Sciatic nerve (tissue), 2 donors: Measurements from ENCODE around the gene ARL17B. TPM values are rescaled to one million over a fixed set of nuclear protein-coding genes. Genes with fewer than 3 reads are reported as not detected.
A peak's percentile ranks its signal among the peaks of the same experiment; 100 is the strongest.
"Not testable (repeated sequence)": the region's sequence is repeated elsewhere in the genome, so short reads cannot be mapped to it uniquely, and the experiment has no call there.

ENCODE experiments used
- ATAC-seq: fragments of 200-7000 bp; cut with Tn5 transposase; one replicate; pipeline ENCODE4 v1.9.1; 2020; ENCODE audit warnings: mild to moderate bottlenecking, moderate library complexity
- DNase-seq: peaks from one replicate; pipeline ENCODE4 v3.0.0-alpha.2; 2020; ENCODE audit warnings: low spot score
- intact Hi-C: fragments of 100-400 bp; cut with DNase I; formaldehyde crosslinking; loops from one replicate; pipeline ENCODE4 v1.14.2; 2022
- total RNA-seq: library from RNA; stranded (reverse); fragmentation: NEBNext Ultra II Directional; extraction: Animal tissue kit (Norgen Biotek cat#: 25700); gene quantifications from one replicate; pipeline ENCODE4 v1.2.1, GENCODE V29; 2021
- donor health status: DM: no; HTN: no; CAD: no.
- donor health status: DM: no; HTN: no; CAD: no.

ARL17B gene
- total RNA-seq: 16.6 TPM

GRCh38 chr17:46361755-46362154, at the start of gene ARL17B:
Gene ARL17B, minus strand, starts transcription at chr17:46361766. Its CDS starts 3,369 bp downstream, at chr17:46358397.
- DNase-seq: peak; percentile 87

DNA sequence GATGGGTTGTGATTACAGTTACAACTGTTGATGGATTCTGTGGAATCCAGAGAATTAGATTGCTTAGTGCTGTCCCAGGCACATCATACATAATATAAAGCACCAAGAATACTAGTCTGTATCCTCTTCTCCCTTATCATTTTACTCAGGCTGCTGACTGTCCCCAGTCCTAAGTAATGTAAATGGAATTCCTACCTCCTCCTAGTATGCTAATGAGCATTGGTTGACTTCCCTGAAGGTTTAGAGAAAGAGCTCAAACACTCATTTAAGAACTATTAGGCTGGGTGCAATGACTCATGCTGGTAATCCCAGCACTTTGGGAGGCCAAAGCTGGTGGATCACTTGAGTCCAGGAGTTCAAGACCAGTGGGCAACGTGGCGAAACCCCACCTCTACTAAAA, 48.3 kb upstream of the ARL17B start:
- ATAC-seq, DNase-seq, intact Hi-C loops: not testable (repeated sequence)

More at GRCh38 chr17:46361755-46362154, at the start of gene ARL17B:
- peak; percentile 100 for ATAC-seq
- intact Hi-C loops: not testable (repeated sequence)

DNA sequence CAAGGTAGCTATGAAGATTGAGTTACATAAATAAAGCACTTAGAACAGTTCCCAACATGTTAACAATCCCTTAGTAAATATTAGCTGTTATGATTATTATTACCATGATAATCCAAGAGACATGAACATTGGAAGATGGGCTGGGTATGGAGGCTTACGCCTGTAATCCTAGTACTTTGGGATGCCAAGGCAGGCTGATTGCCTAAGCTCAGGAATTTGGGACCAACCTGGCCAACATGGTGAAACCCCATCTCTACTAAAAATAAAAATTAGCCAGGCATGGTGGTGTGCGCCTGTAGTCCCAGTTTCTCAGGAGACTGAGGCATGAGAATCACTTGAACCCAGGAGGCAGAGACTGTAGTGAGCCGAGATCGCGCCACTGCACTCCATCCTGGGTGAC, 45.6 kb upstream of the ARL17B start:
- DNase-seq, intact Hi-C loops, ATAC-seq: not testable (repeated sequence)

GRCh38 chr17:46401033-46401787, 39.6 kb upstream of the ARL17B start:
- DNase-seq, intact Hi-C loops, ATAC-seq: not testable (repeated sequence)

DNA sequence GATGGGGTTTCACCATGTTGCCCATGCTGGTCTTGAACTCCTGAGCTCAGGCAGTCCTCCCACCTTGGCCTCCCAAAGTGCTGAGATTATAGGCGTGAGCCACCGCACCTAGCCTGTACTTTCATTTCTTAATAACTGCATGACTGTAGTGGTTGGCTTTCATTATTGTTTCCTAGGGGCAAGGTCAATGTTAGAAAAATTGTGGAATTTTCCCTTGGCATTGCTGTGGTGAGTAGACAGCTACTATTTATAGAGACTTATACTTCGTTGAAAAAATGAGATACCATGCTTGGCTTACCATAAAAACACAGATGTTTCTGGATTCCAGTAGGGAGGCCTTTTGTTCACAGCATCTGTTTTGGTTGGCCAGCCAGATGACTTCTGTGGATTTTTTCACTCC, 39.0 kb upstream of the ARL17B start:
- ATAC-seq, intact Hi-C loops, DNase-seq: not testable (repeated sequence)

- ATAC-seq, DNase-seq, intact Hi-C loops: not testable (repeated sequence)
These were observed 38.4 kb upstream of the ARL17B start for GRCh38 chr17:46399993-46400392.

DNA sequence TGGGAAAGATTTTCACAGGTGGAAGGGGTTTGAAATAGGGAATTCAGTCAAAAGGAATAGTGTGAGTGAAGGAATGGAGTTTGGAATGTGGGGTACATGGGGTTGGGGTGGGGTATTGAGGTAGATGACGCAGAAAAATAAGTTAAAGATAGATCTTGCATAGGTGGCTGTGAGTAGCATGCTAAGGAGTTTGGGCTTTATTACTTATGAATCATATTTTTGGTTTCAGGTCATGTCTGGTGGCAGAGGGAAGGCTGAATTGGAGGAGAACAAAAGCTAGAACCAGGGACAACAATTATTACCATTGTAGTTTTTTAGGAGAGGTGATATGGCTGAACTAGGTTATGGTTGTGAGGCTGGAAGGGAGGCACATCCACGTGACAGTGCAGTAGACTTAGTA, 34.7 kb upstream of the ARL17B start:
- intact Hi-C loops, ATAC-seq, DNase-seq: not testable (repeated sequence)

DNA sequence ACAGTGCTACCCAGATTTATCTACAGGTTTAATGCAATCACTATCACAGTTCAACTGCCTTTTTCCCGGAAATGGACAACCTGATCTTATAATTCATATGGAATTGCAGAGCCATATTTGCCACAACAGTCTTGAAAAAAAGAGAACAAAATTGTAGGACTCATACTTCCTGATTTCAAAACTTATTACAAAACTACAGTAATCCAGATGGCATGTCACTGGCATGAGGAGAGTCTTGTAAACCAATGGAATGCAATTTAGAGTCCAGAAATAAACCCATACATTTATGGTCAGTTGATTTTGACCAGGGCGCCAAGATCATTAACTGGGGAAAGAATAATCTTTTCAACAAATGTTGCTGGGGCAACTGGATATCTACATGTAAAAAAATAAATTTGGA, 32.1 kb upstream of the ARL17B start:
- ATAC-seq, DNase-seq, intact Hi-C loops: not testable (repeated sequence)

DNA sequence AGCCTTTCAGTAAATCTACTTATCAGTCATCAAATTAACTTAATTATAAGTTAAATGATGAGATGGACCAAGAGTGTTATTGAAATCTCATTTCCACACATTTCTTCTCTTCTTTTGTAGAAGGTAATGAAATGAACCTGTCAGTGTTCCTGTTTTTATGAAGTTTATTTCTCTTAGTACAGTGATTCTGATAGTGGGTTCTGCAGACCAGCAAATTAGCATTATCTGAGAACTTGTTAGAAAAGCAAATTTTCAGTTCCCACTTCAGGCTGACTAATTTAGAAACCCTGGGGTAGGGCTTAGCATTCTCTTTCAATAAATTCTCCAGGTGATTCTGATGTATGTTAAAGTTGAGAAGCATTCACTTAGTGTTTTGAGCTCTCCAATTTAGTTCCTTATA, 23.9 kb upstream of the ARL17B start:
- ATAC-seq, DNase-seq, intact Hi-C loops: not testable (repeated sequence)

GRCh38 chr17:46383118-46383517, 21.6 kb upstream of the ARL17B start:
- intact Hi-C loops, DNase-seq, ATAC-seq: not testable (repeated sequence)

- ATAC-seq: peak; percentile 79
- DNase-seq, intact Hi-C loops: not testable (repeated sequence)
These were observed 11.9 kb upstream of the ARL17B start for GRCh38 chr17:46373418-46373817.

- intact Hi-C loops, DNase-seq: not testable (repeated sequence)
These were observed 11.0 kb upstream of the ARL17B start for GRCh38 chr17:46372236-46373229.

GRCh38 chr17:46367520-46367919, 6.0 kb upstream of the ARL17B start:
- ATAC-seq, DNase-seq, intact Hi-C loops: not testable (repeated sequence)

More at GRCh38 chr17:46372236-46373229, 11.0 kb upstream of the ARL17B start:
- peak; percentile 97 for ATAC-seq

- DNase-seq, intact Hi-C loops: not testable (repeated sequence)
- peak; percentile 53 for ATAC-seq
These were observed 326 bp downstream of the ARL17B start for GRCh38 chr17:46361145-46361735.

- intact Hi-C loops, DNase-seq, ATAC-seq: not testable (repeated sequence)
These were observed 7.7 kb downstream of the ARL17B start for GRCh38 chr17:46353856-46354255.

DNA sequence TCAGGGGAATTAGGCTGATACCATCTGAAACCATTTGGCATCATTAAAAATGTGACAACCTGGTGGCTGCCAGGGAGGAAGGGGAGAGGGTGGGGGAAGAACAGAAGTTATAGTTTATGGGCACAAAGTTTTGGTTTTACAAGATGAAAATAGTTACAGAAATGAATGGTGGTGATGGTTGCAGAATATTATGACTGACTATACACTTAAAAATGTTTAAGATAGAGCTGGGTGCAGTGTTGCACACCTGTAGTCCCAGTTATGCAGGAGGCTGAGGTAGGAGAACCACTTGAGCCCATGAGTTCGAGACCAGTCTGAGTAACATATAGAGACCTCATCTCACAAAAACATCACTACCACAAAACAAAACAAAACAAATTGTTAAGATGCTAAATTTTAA, 12.5 kb downstream of the ARL17B start:
- DNase-seq, ATAC-seq, intact Hi-C loops: not testable (repeated sequence)

DNA sequence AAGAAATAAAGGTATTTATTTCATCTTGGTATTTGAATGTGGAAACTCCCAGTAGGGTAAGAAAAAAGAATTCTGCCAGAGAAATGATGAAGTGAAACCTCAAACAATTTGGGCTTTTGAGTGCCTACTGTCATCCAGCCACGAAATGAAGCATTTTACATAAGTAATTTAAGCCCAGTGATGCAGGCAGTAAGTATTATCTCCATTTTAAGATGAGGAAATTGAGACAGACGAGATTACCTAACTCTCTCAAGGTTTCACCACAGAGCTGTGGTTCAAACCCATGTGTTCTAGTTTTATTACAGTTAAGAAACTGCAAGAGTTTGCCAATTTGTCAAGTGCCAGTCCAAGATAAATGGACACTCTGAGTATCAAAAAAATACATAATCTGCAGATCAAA, 13.2 kb downstream of the ARL17B start:
- DNase-seq, intact Hi-C loops: not testable (repeated sequence)
- ATAC-seq: peak; percentile 73

GRCh38 chr17:46342131-46342530, 19.4 kb downstream of the ARL17B start:
- DNase-seq, intact Hi-C loops: not testable (repeated sequence)
- peak; percentile 81 for ATAC-seq

DNA sequence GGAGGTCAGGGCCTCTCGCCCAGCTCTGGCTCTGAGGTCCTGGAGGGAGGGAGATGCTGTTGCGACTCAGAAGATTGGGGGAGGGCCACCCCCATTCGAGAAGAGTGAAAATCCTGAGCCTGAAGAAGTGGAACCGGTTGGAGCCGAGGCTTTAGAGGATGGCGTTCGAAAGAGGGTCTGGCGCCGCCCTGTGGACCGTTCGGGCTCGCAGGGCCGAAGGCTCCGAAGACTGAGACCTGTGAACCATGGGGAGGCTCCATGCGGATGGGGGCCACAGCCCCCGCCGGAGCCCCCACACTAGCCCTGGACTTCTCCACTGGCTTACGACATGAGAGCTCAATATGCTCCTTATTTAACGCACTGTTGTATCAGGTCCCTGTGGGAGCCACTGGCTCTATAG, 20.3 kb downstream of the ARL17B start:
- ATAC-seq, intact Hi-C loops, DNase-seq: not testable (repeated sequence)
